Hepatocyte (in vitro differentiated cells): ENCODE results near the gene SSPN.

Experiments
- CTCF ChIP-seq: fragments of 200-600 bp; sonication (generic); IDR thresholded peaks from 2 replicates; pipeline ENCODE4 v1.5.1; 2016; ENCODE audit warnings: antibody characterized with exemption, mild to moderate bottlenecking; ENCODE audit not compliant: poor library complexity
- EZH2 ChIP-seq: fragments of 200-600 bp; sonication (generic); IDR thresholded peaks from 2 replicates; pipeline ENCODE4 v1.6.1; 2016; ENCODE audit warnings: antibody characterized with exemption, mild to moderate bottlenecking, borderline replicate concordance
- EZH2phosphoT487 ChIP-seq: fragments of 200-600 bp; sonication (generic); IDR thresholded peaks from one replicate; pipeline ENCODE4 v1.6.1; 2018; ENCODE audit warnings: antibody characterized with exemption, mild to moderate bottlenecking, low read depth, moderate library complexity; ENCODE audit not compliant: unreplicated experiment, severe bottlenecking

GRCh38 chr12:26283046-26283445 lies 87.7 kb downstream of the SSPN start:
- no peak for TF ChIP-seq CTCF
- no peak for TF ChIP-seq EZH2
- no peak for TF ChIP-seq EZH2phosphoT487
